ENCODE data around the gene TMEM169. TPM values are rescaled to one million over a fixed set of nuclear protein-coding genes. Genes with fewer than 3 reads are reported as not detected.

The TMEM169 gene
- polyA plus RNA-seq, 4 donors, result 0.54 to 3.2 (median 0.90) TPM

DNA sequence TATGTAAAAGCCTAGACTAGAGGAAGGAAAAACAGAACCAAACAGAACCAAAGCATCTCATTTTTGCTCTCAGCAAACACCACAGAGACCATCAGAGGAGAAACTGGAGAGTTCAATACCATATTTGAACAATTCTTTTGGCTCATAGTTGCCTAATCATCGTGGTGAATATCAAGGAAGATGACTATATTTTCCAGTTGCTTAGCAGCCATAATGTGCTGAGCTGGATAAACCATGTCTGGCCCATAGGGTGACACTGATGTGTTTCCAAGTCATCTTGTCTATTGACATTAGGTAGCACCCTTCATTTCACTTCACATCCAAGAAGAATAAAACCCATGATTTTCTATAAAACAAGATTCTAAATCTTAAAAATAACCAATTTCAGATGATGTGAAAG is 21.5 kb downstream of the TMEM169 start:
- Histone ChIP-seq H3K4me3 (ENCODE audit: low read depth in 1 of 3, low read length in 3 of 3) (no peak overlapping the region), H3K27ac (ENCODE audit: low read depth in 1 of 3, low read length in 2 of 3) (no peak overlapping the region), H3K27me3 (ENCODE audit: control insufficient read depth in 3 of 3, insufficient read depth in 3 of 3, low read length in 3 of 3) (no peaks in the 10 kb centered on the region), H3K4me1 (ENCODE audit: control insufficient read depth in 3 of 3, insufficient read depth in 2 of 3, low read depth in 1 of 3, low read length in 2 of 3) (peaks cover 0 to 9% (median 0%) of the 10 kb centered on the region in 3 donors), H3K36me3 (ENCODE audit: control insufficient read depth in 3 of 3, insufficient read depth in 2 of 3, low read depth in 1 of 3, low read length in 3 of 3) (peaks cover 0 to 11% (median 0%) of the 10 kb centered on the region in 3 donors), H3K9me3 (ENCODE audit: control insufficient read depth in 2 of 2, insufficient read depth in 1 of 2, low read depth in 1 of 2, low read length in 1 of 2) (no peaks in the 10 kb centered on the region)
- FAIRE-seq (no peak), DNase-seq (no peak)
- 44 to 86% (median 48%) methylated on average over 1 of the region's 1 CpG for WGBS, 3 donors

DNA sequence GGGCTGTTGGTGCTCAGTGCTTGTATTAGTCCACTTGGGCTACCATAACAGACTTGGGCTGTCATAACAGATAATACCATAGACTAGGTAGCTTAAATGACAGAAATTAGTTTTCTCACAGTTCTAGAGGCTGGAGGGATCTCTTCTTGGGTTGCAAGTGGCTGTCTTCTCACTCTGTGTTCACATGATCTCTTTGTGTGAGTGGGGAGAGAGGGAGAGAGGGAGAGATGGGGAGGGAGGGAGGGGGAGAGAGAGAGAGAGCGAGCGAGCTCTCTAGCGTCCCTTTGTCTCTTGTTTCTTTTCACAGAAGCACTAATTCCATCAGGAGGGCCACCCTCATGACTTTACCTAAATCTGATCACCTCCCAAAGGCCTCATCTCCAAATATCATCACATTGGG is 23.0 kb downstream of the TMEM169 start:
- FAIRE-seq (no peak), DNase-seq (no peak)
- no peak overlapping the region for H3K27ac ChIP-seq (ENCODE audit: low read depth in 1 of 3, low read length in 2 of 3)
- H3K4me1 ChIP-seq (ENCODE audit: control insufficient read depth in 3 of 3, insufficient read depth in 2 of 3, low read depth in 1 of 3, low read length in 2 of 3), result peaks cover 0 to 12% (median 2%) of the 10 kb centered on the region in 3 donors
- H3K36me3 ChIP-seq (ENCODE audit: control insufficient read depth in 3 of 3, insufficient read depth in 2 of 3, low read depth in 1 of 3, low read length in 3 of 3), result peaks cover 0 to 6% (median 0%) of the 10 kb centered on the region in 3 donors
- no peaks in the 10 kb centered on the region for H3K27me3 ChIP-seq (ENCODE audit: control insufficient read depth in 3 of 3, insufficient read depth in 3 of 3, low read length in 3 of 3)
- 74 to 97% (median 93%) methylated on average over 3 of the region's 3 CpGs for WGBS, 3 donors
- H3K9me3 ChIP-seq (ENCODE audit: control insufficient read depth in 2 of 2, insufficient read depth in 1 of 2, low read depth in 1 of 2, low read length in 1 of 2), result no peaks in the 10 kb centered on the region
- H3K4me3 ChIP-seq (ENCODE audit: low read depth in 1 of 3, low read length in 3 of 3), result no peak overlapping the region

DNA sequence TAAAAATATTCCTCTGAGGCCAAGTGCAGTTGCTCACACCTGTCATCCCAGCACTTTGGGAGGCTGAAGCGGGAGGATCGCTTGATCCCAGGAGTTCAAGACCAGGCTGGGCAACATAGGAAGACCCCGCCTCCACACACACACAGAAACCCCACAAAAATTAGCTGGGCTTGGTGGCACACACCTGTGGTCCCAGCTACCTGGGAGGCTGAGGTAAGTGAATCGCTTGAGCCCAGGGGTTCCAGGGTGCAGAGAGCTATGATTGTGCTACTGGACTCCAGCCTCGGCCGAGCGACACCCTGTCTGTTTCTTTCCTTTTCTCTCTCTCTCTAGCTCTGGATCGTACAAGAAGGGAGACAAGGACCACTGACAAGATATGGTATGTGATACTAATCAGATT is 25.6 kb downstream of the TMEM169 start:
- Histone ChIP-seq H3K4me1 (ENCODE audit: control insufficient read depth in 3 of 3, insufficient read depth in 2 of 3, low read depth in 1 of 3, low read length in 2 of 3) (peaks cover 0 to 20% (median 4%) of the 10 kb centered on the region in 3 donors), H3K36me3 (ENCODE audit: control insufficient read depth in 3 of 3, insufficient read depth in 2 of 3, low read depth in 1 of 3, low read length in 3 of 3) (peaks cover 0 to 6% (median 3%) of the 10 kb centered on the region in 3 donors), H3K9me3 (ENCODE audit: control insufficient read depth in 2 of 2, insufficient read depth in 1 of 2, low read depth in 1 of 2, low read length in 1 of 2) (no peaks in the 10 kb centered on the region), H3K27me3 (ENCODE audit: control insufficient read depth in 3 of 3, insufficient read depth in 3 of 3, low read length in 3 of 3) (no peaks in the 10 kb centered on the region), H3K27ac (ENCODE audit: low read depth in 1 of 3, low read length in 2 of 3) (peak overlapping the region; percentile 44 to 73 (median 55)), H3K4me3 (ENCODE audit: low read depth in 1 of 3, low read length in 3 of 3) (peak overlapping the region in 2 of 3 donors; percentile 27 to 37)
- 65 to 84% (median 82%) methylated on average over 7 to 8 of the region's 8 CpGs for WGBS, 3 donors
- peak in 1 of 2 donors; percentile 35 for DNase-seq
- no peak for FAIRE-seq

DNA sequence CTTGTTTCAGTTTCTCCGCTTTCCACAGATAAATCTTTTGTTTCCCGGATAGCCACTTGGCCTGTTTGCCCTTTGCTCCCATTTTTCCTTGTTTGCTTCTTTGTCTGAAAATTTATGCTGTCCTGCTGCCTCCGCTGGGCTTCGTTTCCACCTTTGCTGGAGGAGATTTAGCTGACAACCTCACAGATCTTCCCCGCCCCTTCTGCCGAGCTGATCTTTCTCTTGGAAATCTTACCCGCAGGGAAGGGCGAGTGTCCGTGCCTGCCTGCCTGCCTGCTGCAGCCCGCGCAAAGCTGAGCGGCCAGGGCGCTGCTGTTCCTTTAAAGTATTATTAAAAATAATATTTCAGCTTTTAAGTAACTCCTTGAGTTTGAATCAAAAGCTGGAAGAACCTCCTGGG is 26.0 kb downstream of the TMEM169 start:
- peaks cover 0 to 6% (median 3%) of the 10 kb centered on the region in 3 donors for H3K36me3 ChIP-seq (ENCODE audit: control insufficient read depth in 3 of 3, insufficient read depth in 2 of 3, low read depth in 1 of 3, low read length in 3 of 3)
- H3K9me3 ChIP-seq (ENCODE audit: control insufficient read depth in 2 of 2, insufficient read depth in 1 of 2, low read depth in 1 of 2, low read length in 1 of 2), result no peaks in the 10 kb centered on the region
- H3K4me1 ChIP-seq (ENCODE audit: control insufficient read depth in 3 of 3, insufficient read depth in 2 of 3, low read depth in 1 of 3, low read length in 2 of 3), result peaks cover 0 to 23% (median 4%) of the 10 kb centered on the region in 3 donors
- peak overlapping the region; percentile 44 to 73 (median 55) for H3K27ac ChIP-seq (ENCODE audit: low read depth in 1 of 3, low read length in 2 of 3)
- no peaks in the 10 kb centered on the region for H3K27me3 ChIP-seq (ENCODE audit: control insufficient read depth in 3 of 3, insufficient read depth in 3 of 3, low read length in 3 of 3)
- WGBS, 3 donors, result 32 to 59% (median 49%) methylated on average over 13 of the region's 13 CpGs
- peak overlapping the region in 2 of 3 donors; percentile 27 to 37 for H3K4me3 ChIP-seq (ENCODE audit: low read depth in 1 of 3, low read length in 3 of 3)
- FAIRE-seq (no peak), DNase-seq (peak; percentile 41 to 60)

DNA sequence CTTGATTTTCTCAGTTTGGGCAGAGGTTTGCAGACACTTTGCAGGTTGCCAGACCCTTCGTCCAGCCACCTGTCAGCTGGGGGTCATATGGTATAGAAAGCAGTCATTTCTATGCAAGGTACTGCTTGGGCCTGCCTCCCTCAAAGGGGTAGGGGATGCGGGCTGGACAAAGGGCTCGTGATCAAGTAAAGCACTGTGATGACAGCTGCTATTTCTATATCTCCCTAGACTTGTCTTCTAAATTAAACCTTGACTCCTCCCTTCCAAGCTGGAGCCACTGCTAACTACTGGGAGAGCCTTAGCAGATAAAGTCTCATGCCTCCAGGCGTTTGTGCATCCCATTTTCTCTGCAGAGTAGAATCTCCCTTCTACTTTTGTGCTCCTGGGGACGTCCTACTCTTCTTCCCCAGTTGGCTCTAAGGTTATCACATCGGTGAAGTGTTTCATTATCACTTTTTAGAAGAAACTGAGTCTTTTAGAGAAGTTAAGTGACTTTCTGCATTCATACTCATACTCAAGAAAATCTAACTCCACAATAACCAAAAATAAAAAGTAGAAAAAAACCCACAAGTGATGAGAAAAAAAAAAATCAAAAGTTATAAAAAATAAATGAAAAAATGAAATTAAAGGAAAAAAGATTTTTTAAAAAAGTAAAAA is 26.7 kb downstream of the TMEM169 start:
- Histone ChIP-seq H3K36me3 (ENCODE audit: control insufficient read depth in 3 of 3, insufficient read depth in 2 of 3, low read depth in 1 of 3, low read length in 3 of 3) (peaks cover 0 to 7% (median 3%) of the 10 kb centered on the region in 3 donors), H3K27ac (ENCODE audit: low read depth in 1 of 3, low read length in 2 of 3) (peak overlapping the region in 1 of 3 donors; percentile 73), H3K4me1 (ENCODE audit: control insufficient read depth in 3 of 3, insufficient read depth in 2 of 3, low read depth in 1 of 3, low read length in 2 of 3) (peaks cover 0 to 25% (median 4%) of the 10 kb centered on the region in 3 donors), H3K9me3 (ENCODE audit: control insufficient read depth in 2 of 2, insufficient read depth in 1 of 2, low read depth in 1 of 2, low read length in 1 of 2) (no peaks in the 10 kb centered on the region), H3K4me3 (ENCODE audit: low read depth in 1 of 3, low read length in 3 of 3) (peak overlapping the region in 1 of 3 donors; percentile 94), H3K27me3 (ENCODE audit: control insufficient read depth in 3 of 3, insufficient read depth in 3 of 3, low read length in 3 of 3) (no peaks in the 10 kb centered on the region)
- FAIRE-seq, result no peak
- WGBS, 3 donors, result 27 to 46% (median 43%) methylated on average over 6 of the region's 6 CpGs
- peak; percentile 25 to 43 for DNase-seq

DNA sequence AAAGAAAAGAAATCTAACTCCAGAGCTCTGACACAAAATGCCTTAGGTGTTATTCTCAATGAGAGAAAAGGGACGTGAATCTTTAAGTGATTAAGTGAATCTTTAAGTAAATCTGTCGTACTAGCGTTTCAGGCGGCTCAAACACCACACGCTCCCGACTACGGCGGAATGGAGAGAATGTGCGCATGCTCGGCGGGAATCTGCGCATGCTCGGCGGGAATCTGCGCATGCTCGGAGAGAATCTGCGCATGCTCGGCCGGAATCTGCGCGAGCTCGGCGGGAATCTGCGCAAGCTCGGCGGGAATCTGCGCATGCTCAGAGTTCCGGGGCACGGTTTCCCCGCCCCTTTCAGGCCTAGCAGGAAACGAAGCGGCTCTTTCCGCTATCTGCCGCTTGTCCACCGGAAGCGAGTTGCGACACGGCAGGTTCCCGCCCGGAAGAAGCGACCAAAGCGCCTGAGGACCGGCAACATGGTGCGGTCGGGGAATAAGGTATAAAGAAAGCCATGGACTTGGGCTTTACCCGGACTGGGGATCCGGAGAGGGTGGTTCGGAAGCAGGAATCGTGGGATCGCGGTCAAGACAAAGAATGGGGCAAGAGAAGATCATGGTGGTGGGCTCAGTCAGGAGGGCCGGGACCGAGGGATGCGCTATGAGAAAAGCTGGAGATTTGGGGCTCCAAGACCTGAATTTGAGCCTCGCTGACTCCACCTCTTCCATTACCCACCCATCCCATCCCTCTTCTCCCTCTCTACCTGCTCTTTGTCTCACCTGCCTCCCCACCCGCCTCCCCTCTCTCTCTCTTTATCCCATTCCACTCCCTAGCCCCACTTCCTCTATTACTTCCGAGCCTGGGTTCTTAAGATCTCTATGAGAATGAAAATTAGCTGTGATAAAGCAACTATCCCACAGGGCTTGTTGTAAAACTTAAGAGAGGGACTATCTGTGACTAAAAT is 27.5 kb downstream of the TMEM169 start, which contains the start of gene XRCC5:
Gene XRCC5, plus strand, starts transcription at position 382 of the 955 bp plus-strand sequence. Its CDS starts 89 bp downstream, at position 471.
- 0% methylated on average over 57 of the region's 57 CpGs for WGBS, 3 donors
- no peaks in the 10 kb centered on the region for H3K9me3 ChIP-seq (ENCODE audit: control insufficient read depth in 2 of 2, insufficient read depth in 1 of 2, low read depth in 1 of 2, low read length in 1 of 2)
- H3K4me1 ChIP-seq (ENCODE audit: control insufficient read depth in 3 of 3, insufficient read depth in 2 of 3, low read depth in 1 of 3, low read length in 2 of 3), result peaks cover 0 to 33% (median 4%) of the 10 kb centered on the region in 3 donors
- DNase-seq (peak; percentile 97 to 99), FAIRE-seq (no peak)
- peak within 1 kb of the TSS; percentile 73 to 96 (median 85) for H3K27ac ChIP-seq (ENCODE audit: low read depth in 1 of 3, low read length in 2 of 3)
- no peaks in the 10 kb centered on the region for H3K27me3 ChIP-seq (ENCODE audit: control insufficient read depth in 3 of 3, insufficient read depth in 3 of 3, low read length in 3 of 3)
- peak within 1 kb of the TSS; percentile 82 to 96 (median 94) for H3K4me3 ChIP-seq (ENCODE audit: low read depth in 1 of 3, low read length in 3 of 3)
- peaks cover 0 to 10% (median 3%) of the 10 kb centered on the region in 3 donors for H3K36me3 ChIP-seq (ENCODE audit: control insufficient read depth in 3 of 3, insufficient read depth in 2 of 3, low read depth in 1 of 3, low read length in 3 of 3)

DNA sequence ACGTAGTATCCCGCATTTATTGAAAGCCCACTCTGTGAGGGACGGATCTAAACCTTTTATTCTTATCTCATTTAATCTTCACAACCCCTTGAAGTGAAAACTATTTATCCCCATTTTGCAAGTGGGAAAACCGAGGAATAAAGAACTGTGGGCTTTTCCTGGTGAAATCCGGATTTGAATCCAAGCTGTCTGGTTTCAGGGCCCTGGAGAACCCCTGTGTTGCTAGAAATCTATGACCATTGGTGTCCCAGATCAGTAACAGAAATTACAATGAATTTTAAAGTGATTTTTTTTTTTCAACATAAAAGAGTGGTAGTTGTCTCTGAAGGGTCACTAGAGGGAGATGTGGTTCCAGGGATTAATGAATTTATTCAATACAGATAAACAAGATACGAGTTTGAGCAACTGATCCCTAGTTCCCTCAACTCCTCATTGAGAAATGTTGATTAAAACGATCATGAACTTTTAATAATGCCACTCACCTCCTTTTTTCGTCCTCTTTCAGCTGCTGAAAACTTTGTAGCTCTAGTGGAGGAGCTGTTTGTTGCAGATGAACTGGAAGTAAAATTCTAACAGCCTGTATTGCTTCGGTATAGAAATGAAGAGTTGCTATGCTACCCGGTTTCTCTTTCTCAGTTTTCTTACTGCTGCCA is 28.4 kb downstream of the TMEM169 start:
- FAIRE-seq (no peak), DNase-seq (peak; percentile 33 to 55)
- H3K36me3 ChIP-seq (ENCODE audit: control insufficient read depth in 3 of 3, insufficient read depth in 2 of 3, low read depth in 1 of 3, low read length in 3 of 3), result peaks cover 0 to 12% (median 3%) of the 10 kb centered on the region in 3 donors
- H3K9me3 ChIP-seq (ENCODE audit: control insufficient read depth in 2 of 2, insufficient read depth in 1 of 2, low read depth in 1 of 2, low read length in 1 of 2), result no peaks in the 10 kb centered on the region
- 1 to 3% (median 1%) methylated on average over 10 of the region's 10 CpGs for WGBS, 3 donors
- peak overlapping the region; percentile 38 to 85 (median 73) for H3K27ac ChIP-seq (ENCODE audit: low read depth in 1 of 3, low read length in 2 of 3)
- H3K4me1 ChIP-seq (ENCODE audit: control insufficient read depth in 3 of 3, insufficient read depth in 2 of 3, low read depth in 1 of 3, low read length in 2 of 3), result peaks cover 0 to 35% (median 4%) of the 10 kb centered on the region in 3 donors
- H3K4me3 ChIP-seq (ENCODE audit: low read depth in 1 of 3, low read length in 3 of 3), result peak overlapping the region; percentile 82 to 96 (median 94)
- no peaks in the 10 kb centered on the region for H3K27me3 ChIP-seq (ENCODE audit: control insufficient read depth in 3 of 3, insufficient read depth in 3 of 3, low read length in 3 of 3)

All from small intestine (tissue), 7 donors.